ENCODE results near the gene KREMEN1. TPM values are rescaled to one million over a fixed set of nuclear protein-coding genes. Genes with fewer than 3 reads are reported as not detected.

Gene KREMEN1
- total and polyA plus RNA-seq, 4 donors = 5.7 to 12.7 (median 8.3) TPM

DNA sequence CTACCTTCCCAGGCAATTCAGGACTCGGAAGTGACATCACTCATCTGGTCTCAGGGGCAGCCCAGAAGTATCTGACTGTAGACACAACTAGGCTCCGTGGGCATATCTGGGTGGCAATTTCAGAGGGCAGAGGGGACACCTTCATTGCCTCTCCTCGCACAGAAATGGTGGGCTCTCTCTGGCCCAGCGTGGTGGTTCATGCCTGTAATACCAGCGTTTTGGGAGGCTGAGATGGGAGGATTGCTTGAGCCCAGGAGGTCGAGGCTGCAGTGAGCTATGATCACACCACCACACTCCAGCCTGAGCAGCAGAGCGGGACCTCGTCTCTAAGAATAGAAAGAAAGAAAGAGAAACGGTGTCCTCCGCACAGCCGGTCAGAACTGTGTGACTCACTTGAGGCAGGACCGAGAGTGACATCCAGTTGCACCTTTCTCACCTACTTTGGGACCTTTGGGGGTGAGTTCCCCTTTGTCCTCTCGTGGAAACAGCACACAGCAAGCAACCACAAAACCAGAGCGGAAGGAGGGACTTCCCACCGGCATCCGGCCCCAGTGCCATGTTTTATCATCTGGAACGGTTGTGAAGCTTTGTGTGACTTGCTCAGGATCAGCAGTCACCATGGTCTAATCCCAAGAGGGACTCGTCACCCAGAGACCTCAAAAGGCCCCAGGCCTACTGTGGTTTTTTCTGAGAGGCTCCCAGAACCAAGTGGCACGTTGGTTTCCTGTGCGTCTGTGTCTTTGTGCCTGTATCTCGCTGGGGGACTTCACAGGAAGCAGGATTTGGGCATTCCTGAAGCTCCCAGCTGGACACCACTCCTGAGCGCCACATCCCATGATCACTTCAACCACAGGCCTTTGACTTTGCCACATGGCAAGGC lies 94.4 kb downstream of the KREMEN1 start:
- H3K4me3 ChIP-seq (ENCODE audit: low read depth, low read length) = no peak overlapping the region
- no peaks in the 10 kb centered on the region for H3K27me3 ChIP-seq (ENCODE audit: control insufficient read depth, insufficient read depth, low read length)
- H3K27ac ChIP-seq (ENCODE audit: low read depth, low read length) = no peak overlapping the region
- no peaks in the 10 kb centered on the region for H3K9me3 ChIP-seq (ENCODE audit: control insufficient read depth, insufficient read depth, low read length)
- no peaks in the 10 kb centered on the region for H3K36me3 ChIP-seq (ENCODE audit: control insufficient read depth, insufficient read depth, low read length)
- no peak for DNase-seq (ENCODE audit: low read depth in 4 of 6, low spot score in 6 of 6)
- WGBS (ENCODE audit: insufficient coverage) = 92% methylated on average over 14 of the region's 22 CpGs
- peaks cover 5% of the 10 kb centered on the region for H3K4me1 ChIP-seq (ENCODE audit: control insufficient read depth, insufficient read depth, low read length)

GRCh38 chr22:29171721-29172120 lies 98.9 kb downstream of the KREMEN1 start:
- WGBS (ENCODE audit: insufficient coverage) = 86% methylated on average over 9 of the region's 10 CpGs
- Histone ChIP-seq H3K27me3 (ENCODE audit: control insufficient read depth, insufficient read depth, low read length) (no peaks in the 10 kb centered on the region), H3K36me3 (ENCODE audit: control insufficient read depth, insufficient read depth, low read length) (no peaks in the 10 kb centered on the region), H3K27ac (ENCODE audit: low read depth, low read length) (no peak overlapping the region), H3K4me3 (ENCODE audit: low read depth, low read length) (no peak overlapping the region), H3K9me3 (ENCODE audit: control insufficient read depth, insufficient read depth, low read length) (peaks cover 2% of the 10 kb centered on the region), H3K4me1 (ENCODE audit: control insufficient read depth, insufficient read depth, low read length) (peaks cover 5% of the 10 kb centered on the region)
- DNase-seq (ENCODE audit: low read depth in 4 of 6, low spot score in 6 of 6) = no peak

DNA sequence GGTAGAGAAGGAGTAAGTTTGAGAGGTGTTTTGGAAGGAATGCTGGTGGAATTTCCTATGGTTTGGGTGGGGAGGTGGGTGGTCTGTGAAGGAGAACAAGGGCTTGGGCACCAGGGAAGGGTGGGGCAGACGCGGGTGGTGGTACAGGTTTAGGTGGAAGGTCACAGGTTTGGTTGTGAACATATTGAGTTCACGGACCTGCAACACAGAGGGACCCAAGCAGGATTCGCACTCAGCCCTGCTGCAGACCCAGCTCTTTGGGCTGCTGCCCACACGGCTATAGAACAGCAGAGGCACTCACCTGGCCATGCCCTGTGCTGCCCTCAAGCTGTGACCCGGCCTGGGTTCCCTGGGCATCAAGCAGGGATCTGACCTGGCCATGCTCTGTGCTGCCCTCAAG lies 99.4 kb downstream of the KREMEN1 start:
- H3K9me3 ChIP-seq (ENCODE audit: control insufficient read depth, insufficient read depth, low read length) = peaks cover 2% of the 10 kb centered on the region
- WGBS (ENCODE audit: insufficient coverage) = 95% methylated on average over 6 of the region's 6 CpGs
- no peak for DNase-seq (ENCODE audit: low read depth in 4 of 6, low spot score in 6 of 6)

GRCh38 chr22:29175312-29175835 lies 102.5 kb downstream of the KREMEN1 start:
- H3K9me3 ChIP-seq (ENCODE audit: control insufficient read depth, insufficient read depth, low read length) = peaks cover 2% of the 10 kb centered on the region
- H3K27me3 ChIP-seq (ENCODE audit: control insufficient read depth, insufficient read depth, low read length) = no peaks in the 10 kb centered on the region
- H3K27ac ChIP-seq (ENCODE audit: low read depth, low read length) = no peak overlapping the region
- H3K36me3 ChIP-seq (ENCODE audit: control insufficient read depth, insufficient read depth, low read length) = no peaks in the 10 kb centered on the region
- no peak overlapping the region for H3K4me3 ChIP-seq (ENCODE audit: low read depth, low read length)
- no peaks in the 10 kb centered on the region for H3K4me1 ChIP-seq (ENCODE audit: control insufficient read depth, insufficient read depth, low read length)
- WGBS (ENCODE audit: insufficient coverage) = no CpG with 5 or more reads among the region's 1 CpG
- no peak for DNase-seq (ENCODE audit: low read depth in 4 of 6, low spot score in 6 of 6)

More for the DNA sequence above, 99.4 kb downstream of the KREMEN1 start:
- Histone ChIP-seq H3K27ac (ENCODE audit: low read depth, low read length) (no peak overlapping the region), H3K27me3 (ENCODE audit: control insufficient read depth, insufficient read depth, low read length) (no peaks in the 10 kb centered on the region), H3K36me3 (ENCODE audit: control insufficient read depth, insufficient read depth, low read length) (no peaks in the 10 kb centered on the region), H3K4me1 (ENCODE audit: control insufficient read depth, insufficient read depth, low read length) (peaks cover 5% of the 10 kb centered on the region), H3K4me3 (ENCODE audit: low read depth, low read length) (no peak overlapping the region)

GRCh38 chr22:29183971-29184848 lies 111.4 kb downstream of the KREMEN1 start:
- H3K27me3 ChIP-seq (ENCODE audit: control insufficient read depth, insufficient read depth, low read length) = no peaks in the 10 kb centered on the region

GRCh38 chr22:29184849-29185490 lies 112.1 kb downstream of the KREMEN1 start:
- H3K27ac ChIP-seq (ENCODE audit: low read depth, low read length) = peak overlapping the region; percentile 43
- H3K9me3 ChIP-seq (ENCODE audit: control insufficient read depth, insufficient read depth, low read length) = no peaks in the 10 kb centered on the region
- no peaks in the 10 kb centered on the region for H3K36me3 ChIP-seq (ENCODE audit: control insufficient read depth, insufficient read depth, low read length)
- WGBS (ENCODE audit: insufficient coverage) = 44% methylated on average over 12 of the region's 12 CpGs
- no peaks in the 10 kb centered on the region for H3K27me3 ChIP-seq (ENCODE audit: control insufficient read depth, insufficient read depth, low read length)
- peaks cover 22% of the 10 kb centered on the region for H3K4me1 ChIP-seq (ENCODE audit: control insufficient read depth, insufficient read depth, low read length)
- H3K4me3 ChIP-seq (ENCODE audit: low read depth, low read length) = no peak overlapping the region
- DNase-seq (ENCODE audit: low read depth in 4 of 6, low spot score in 6 of 6) = peak in 1 of 6 donors; percentile 46

More at GRCh38 chr22:29183971-29184848, 111.4 kb downstream of the KREMEN1 start:
- no peak overlapping the region for H3K4me3 ChIP-seq (ENCODE audit: low read depth, low read length)
- peaks cover 22% of the 10 kb centered on the region for H3K4me1 ChIP-seq (ENCODE audit: control insufficient read depth, insufficient read depth, low read length)
- H3K36me3 ChIP-seq (ENCODE audit: control insufficient read depth, insufficient read depth, low read length) = no peaks in the 10 kb centered on the region
- no peaks in the 10 kb centered on the region for H3K9me3 ChIP-seq (ENCODE audit: control insufficient read depth, insufficient read depth, low read length)
- peak in 2 of 6 donors; percentile 51 to 78 for DNase-seq (ENCODE audit: low read depth in 4 of 6, low spot score in 6 of 6)
- peak overlapping the region; percentile 43 for H3K27ac ChIP-seq (ENCODE audit: low read depth, low read length)
- 40% methylated on average over 14 of the region's 19 CpGs for WGBS (ENCODE audit: insufficient coverage)

DNA sequence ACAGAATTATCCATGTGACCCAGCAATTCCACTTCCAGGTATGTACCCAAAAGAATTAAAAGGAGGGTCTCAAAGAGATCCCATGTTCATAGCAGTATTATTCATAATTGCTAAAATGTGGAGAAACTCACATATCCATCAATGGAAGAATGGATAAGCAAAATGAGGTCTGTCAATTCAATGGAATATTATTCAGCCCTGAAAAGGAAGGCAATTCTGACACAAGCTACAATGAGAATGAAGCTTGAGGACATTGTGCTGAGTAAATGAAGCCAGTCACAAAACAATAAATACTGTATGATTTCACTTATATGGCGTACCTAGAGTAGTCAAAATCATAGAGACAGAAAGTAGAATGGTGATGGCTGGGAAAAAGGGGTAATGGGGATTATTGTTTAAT lies 113.5 kb downstream of the KREMEN1 start:
- DNase-seq (ENCODE audit: low read depth in 4 of 6, low spot score in 6 of 6) = no peak
- no peaks in the 10 kb centered on the region for H3K27me3 ChIP-seq (ENCODE audit: control insufficient read depth, insufficient read depth, low read length)
- no peaks in the 10 kb centered on the region for H3K36me3 ChIP-seq (ENCODE audit: control insufficient read depth, insufficient read depth, low read length)
- WGBS (ENCODE audit: insufficient coverage) = no CpG with 5 or more reads among the region's 1 CpG
- H3K9me3 ChIP-seq (ENCODE audit: control insufficient read depth, insufficient read depth, low read length) = no peaks in the 10 kb centered on the region
- no peak overlapping the region for H3K27ac ChIP-seq (ENCODE audit: low read depth, low read length)
- H3K4me3 ChIP-seq (ENCODE audit: low read depth, low read length) = no peak overlapping the region
- H3K4me1 ChIP-seq (ENCODE audit: control insufficient read depth, insufficient read depth, low read length) = peaks cover 22% of the 10 kb centered on the region

DNA sequence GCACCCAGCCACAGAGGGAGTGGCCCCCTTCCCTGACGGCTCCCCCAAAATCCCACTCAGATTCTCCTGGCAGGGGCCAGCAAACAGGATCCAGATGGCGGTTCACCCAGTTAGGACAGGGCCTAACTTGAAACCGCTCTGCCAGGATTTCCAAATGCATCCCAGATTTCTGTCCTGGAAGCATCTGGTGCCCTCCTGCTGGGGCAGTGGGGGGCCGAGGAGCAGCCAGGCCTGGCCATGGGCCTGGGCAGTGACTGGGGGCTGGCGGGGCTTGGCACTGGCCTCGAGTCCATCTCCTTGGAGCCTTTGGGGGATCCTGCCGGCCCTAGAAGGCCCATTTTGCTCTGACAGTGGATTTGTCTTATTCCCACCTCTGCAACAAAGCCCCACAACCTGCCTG lies 115.0 kb downstream of the KREMEN1 start:
- Histone ChIP-seq H3K36me3 (ENCODE audit: control insufficient read depth, insufficient read depth, low read length) (no peaks in the 10 kb centered on the region), H3K27ac (ENCODE audit: low read depth, low read length) (no peak overlapping the region), H3K4me1 (ENCODE audit: control insufficient read depth, insufficient read depth, low read length) (peaks cover 22% of the 10 kb centered on the region), H3K9me3 (ENCODE audit: control insufficient read depth, insufficient read depth, low read length) (no peaks in the 10 kb centered on the region), H3K4me3 (ENCODE audit: low read depth, low read length) (no peak overlapping the region), H3K27me3 (ENCODE audit: control insufficient read depth, insufficient read depth, low read length) (no peaks in the 10 kb centered on the region)
- DNase-seq (ENCODE audit: low read depth in 4 of 6, low spot score in 6 of 6) = no peak
- 41% methylated on average over 6 of the region's 7 CpGs for WGBS (ENCODE audit: insufficient coverage)

- H3K4me1 ChIP-seq (ENCODE audit: control insufficient read depth, insufficient read depth, low read length) = peaks cover 14% of the 10 kb centered on the region
- H3K36me3 ChIP-seq (ENCODE audit: control insufficient read depth, insufficient read depth, low read length) = no peaks in the 10 kb centered on the region
- WGBS (ENCODE audit: insufficient coverage) = 87% methylated on average over 8 of the region's 8 CpGs
- no peak for DNase-seq (ENCODE audit: low read depth in 4 of 6, low spot score in 6 of 6)
- no peak overlapping the region for H3K4me3 ChIP-seq (ENCODE audit: low read depth, low read length)
- no peak overlapping the region for H3K27ac ChIP-seq (ENCODE audit: low read depth, low read length)
- H3K27me3 ChIP-seq (ENCODE audit: control insufficient read depth, insufficient read depth, low read length) = no peaks in the 10 kb centered on the region
- no peaks in the 10 kb centered on the region for H3K9me3 ChIP-seq (ENCODE audit: control insufficient read depth, insufficient read depth, low read length)
Measured at GRCh38 chr22:29190051-29190450, 117.2 kb downstream of the KREMEN1 start.
